Common myeloid progenitor, CD34-positive (primary cell): Measurements from ENCODE around the gene PARN.

Experiments
- CTCF ChIA-PET: fragments of 350-600 bp; sonication (Branson Sonifier 250); formaldehyde crosslinking; loops from one replicate; lab custom pipeline; 2021; ENCODE audit warnings: antibody characterized with exemption; lab: Charles Lee
- POLR2A ChIA-PET: fragments of 350-600 bp; sonication (Branson Sonifier 250); formaldehyde crosslinking; loops from one replicate; lab custom pipeline; 2021; ENCODE audit warnings: antibody characterized with exemption; lab: Charles Lee
- DNase-seq, 3 donors: peaks; one replicate each; pipeline versions ENCODE4 v3.0.0 to v3.0.0-alpha.2; 2013
- H3K27ac ChIP-seq, 2 experiments: 1 replicate in 1 of 2; 2 replicates in 1 of 2; pipeline ENCODE4 v1.7.0; 2013; ENCODE audit warnings: inconsistent platforms in 2 of 2, low read length in 2 of 2, mild to moderate bottlenecking in 2 of 2, low read depth in 1 of 2, moderate library complexity in 1 of 2; ENCODE audit not compliant: severe bottlenecking in 2 of 2, insufficient read depth in 1 of 2, poor library complexity in 1 of 2
- H3K27me3 ChIP-seq, 5 experiments: replicated peaks in 2 of 5; 1 replicate in 3 of 5; 2 replicates in 2 of 5; pipeline versions ENCODE4 v1.6.1 to v1.7.0; 2013; ENCODE audit warnings: low read length in 4 of 5, mild to moderate bottlenecking in 2 of 5, moderate library complexity in 2 of 5, inconsistent platforms in 1 of 5; ENCODE audit not compliant: insufficient read depth in 5 of 5, control insufficient read depth in 4 of 5
- H3K36me3 ChIP-seq, 4 experiments: 1 replicate in 2 of 4; 2 replicates in 2 of 4; pipeline versions ENCODE4 v1.6.1 to v1.7.0; 2013; ENCODE audit warnings: low read length in 3 of 4, control low read depth in 1 of 4, mild to moderate bottlenecking in 1 of 4; ENCODE audit not compliant: control insufficient read depth in 4 of 4, insufficient read depth in 4 of 4
- H3K4me1 ChIP-seq, 4 experiments: 1 replicate in 3 of 4; 2 replicates in 1 of 4; pipeline versions ENCODE4 v1.6.1 to v1.7.1; 2013; ENCODE audit warnings: low read length in 3 of 4, mild to moderate bottlenecking in 3 of 4, control low read depth in 1 of 4, inconsistent platforms in 1 of 4, moderate library complexity in 1 of 4; ENCODE audit not compliant: control insufficient read depth in 4 of 4, insufficient read depth in 4 of 4; ENCODE audit errors: control extremely low read depth in 1 of 4
- H3K4me3 ChIP-seq, 7 experiments: 1 replicate in 4 of 7; 2 replicates in 3 of 7; pipeline versions ENCODE4 v1.5.1 to v1.7.0; 2013; ENCODE audit warnings: mild to moderate bottlenecking in 7 of 7, low read length in 6 of 7, moderate library complexity in 6 of 7, inconsistent platforms in 2 of 7, low read depth in 2 of 7, control low read depth in 1 of 7; ENCODE audit not compliant: insufficient read depth in 4 of 7, control insufficient read depth in 1 of 7; ENCODE audit errors: extremely low read depth in 1 of 7
- H3K9me3 ChIP-seq, 5 experiments: 1 replicate in 4 of 5; 2 replicates in 1 of 5; pipeline versions ENCODE4 v1.6.1 to v1.7.1; 2013; ENCODE audit warnings: low read length in 4 of 5, mild to moderate bottlenecking in 2 of 5, inconsistent platforms in 1 of 5, low read depth in 1 of 5, moderate library complexity in 1 of 5; ENCODE audit not compliant: control insufficient read depth in 4 of 5, insufficient read depth in 2 of 5; ENCODE audit errors: control extremely low read depth in 1 of 5
- WGBS: methylation state at CpG from one replicate; pipeline ENCODE4 v1.1.5; 2013; ENCODE audit not compliant: insufficient coverage; 5-methylcytosine and 5-hydroxymethylcytosine counted together

PARN gene

DNA sequence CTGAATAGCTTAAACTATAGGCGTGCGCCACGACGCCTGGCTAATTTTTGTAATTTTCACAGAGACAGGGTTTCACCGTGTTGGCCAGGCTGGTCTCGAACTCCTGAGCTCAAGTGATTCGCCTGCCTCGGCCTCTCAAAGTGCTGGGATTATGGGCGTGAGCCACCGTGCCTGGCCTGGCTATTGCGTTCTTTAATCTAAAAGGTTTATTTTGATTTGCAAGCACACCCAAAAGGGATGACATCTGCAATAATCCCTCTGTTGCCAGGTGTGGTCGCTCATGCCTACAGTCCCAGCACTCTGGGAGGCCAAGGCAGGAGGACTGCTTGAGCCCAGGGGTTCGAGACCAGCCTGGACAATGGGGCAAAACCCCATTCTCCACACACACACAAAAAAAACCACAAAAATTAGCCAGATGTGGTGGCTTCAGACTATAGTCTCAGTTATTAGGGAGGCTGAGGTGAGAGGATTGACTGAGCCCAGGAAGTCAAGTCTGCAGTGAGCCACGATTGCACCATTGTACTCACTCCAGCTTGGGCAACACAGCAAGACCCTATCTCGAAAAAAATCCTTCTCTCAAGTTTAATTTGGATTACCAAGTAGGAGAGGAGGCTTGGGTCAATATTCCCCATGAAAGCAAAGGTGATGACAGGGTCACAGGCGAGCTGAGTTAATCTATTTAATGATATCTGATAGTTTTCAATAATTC, 144.1 kb downstream of the PARN start:
- DNase-seq, result no peak
- no peaks in the 10 kb centered on the region for H3K27me3 ChIP-seq
- CTCF ChIA-PET, result interaction anchor here (0.7 to 1.5 kb wide), 2 partner anchors 12 to 13 kb away, joined by 4 to 6 read pairs; no protein-coding TSS in a partner anchor
- peaks cover 5 to 21% (median 16%) of the 10 kb centered on the region in 4 experiments for H3K4me1 ChIP-seq
- peak overlapping the region in 1 of 2 experiments; percentile 19 for H3K27ac ChIP-seq
- no peak overlapping the region for H3K4me3 ChIP-seq
- 97% methylated on average over 11 of the region's 16 CpGs for WGBS
- H3K36me3 ChIP-seq, result peaks cover 5 to 19% (median 10%) of the 10 kb centered on the region in 4 experiments
- peaks cover 0 to 2% (median 0%) of the 10 kb centered on the region in 5 experiments for H3K9me3 ChIP-seq
- POLR2A ChIA-PET, result no interaction called here

GRCh38 chr16:14485121-14485551, 144.9 kb downstream of the PARN start:
- ChIA-PET POLR2A (no interaction called here), CTCF (interaction anchor here (0.6 to 1.5 kb wide), 2 partner anchors 12 to 17 kb away, joined by 3 to 6 read pairs; no protein-coding TSS in a partner anchor)
- WGBS, result 100% methylated on average over 1 of the region's 2 CpGs
- Histone ChIP-seq H3K9me3 (peaks cover 0 to 6% (median 3%) of the 10 kb centered on the region in 5 experiments), H3K27ac (no peak overlapping the region), H3K4me3 (no peak overlapping the region), H3K36me3 (peaks cover 6 to 24% (median 16%) of the 10 kb centered on the region in 4 experiments), H3K27me3 (no peaks in the 10 kb centered on the region), H3K4me1 (peaks cover 5 to 21% (median 16%) of the 10 kb centered on the region in 4 experiments)
- no peak for DNase-seq

DNA sequence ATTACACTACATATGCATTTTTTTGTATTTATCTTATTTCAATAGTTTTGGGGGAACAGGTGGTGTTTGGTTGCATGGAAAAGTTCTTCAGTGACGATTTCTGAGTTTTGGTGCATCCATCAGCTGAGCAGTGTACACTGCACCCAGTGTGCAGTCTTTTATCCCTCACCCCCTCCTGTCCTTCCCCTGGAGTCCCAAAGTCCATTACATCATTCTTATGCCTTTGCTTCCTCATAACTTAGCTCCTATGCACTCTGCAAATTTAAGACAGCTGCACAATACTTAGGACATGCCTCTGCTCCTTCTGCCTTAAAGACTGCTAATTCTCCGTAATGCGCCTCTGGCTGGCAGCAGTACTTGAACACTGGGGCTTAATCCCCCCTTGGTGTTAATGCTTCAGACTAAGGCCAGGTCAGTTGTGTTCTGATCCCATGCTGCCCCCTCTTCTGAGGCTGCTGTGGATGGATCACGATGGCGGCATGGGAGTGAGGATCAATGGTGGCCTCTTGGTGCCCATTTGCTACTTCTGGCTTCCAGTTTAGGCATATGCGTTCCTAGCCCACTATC, 146.2 kb downstream of the PARN start:
- Histone ChIP-seq H3K27me3 (no peaks in the 10 kb centered on the region), H3K9me3 (peaks cover 2 to 13% (median 4%) of the 10 kb centered on the region in 5 experiments), H3K4me3 (no peak overlapping the region), H3K27ac (no peak overlapping the region), H3K4me1 (peaks cover 5 to 21% (median 16%) of the 10 kb centered on the region in 4 experiments), H3K36me3 (peaks cover 10 to 34% (median 22%) of the 10 kb centered on the region in 4 experiments)
- CTCF ChIA-PET, result no interaction called here
- POLR2A ChIA-PET, result no interaction called here
- 100% methylated on average over 2 of the region's 6 CpGs for WGBS
- no peak for DNase-seq

DNA sequence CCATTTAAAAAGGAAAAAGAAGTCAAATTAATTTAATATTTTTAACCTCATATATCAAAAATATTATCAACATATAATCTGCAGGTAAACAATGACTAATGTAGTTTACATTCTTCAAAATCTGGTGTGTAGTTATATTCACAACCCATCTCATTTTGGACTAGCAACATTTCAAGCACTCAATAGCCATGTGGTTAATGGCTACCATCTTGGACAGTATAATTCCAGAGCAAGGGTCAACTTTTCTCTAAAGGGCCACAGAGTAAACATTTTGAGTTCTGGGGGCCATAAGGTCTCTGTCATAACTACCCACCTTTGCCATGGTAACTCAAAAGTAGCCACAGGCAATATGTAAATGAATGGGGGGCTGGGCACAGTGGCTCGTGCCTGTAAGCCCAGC, 153.9 kb downstream of the PARN start:
- no CpG with 5 or more reads among the region's 1 CpG for WGBS
- peaks cover 1 to 21% (median 6%) of the 10 kb centered on the region in 5 experiments for H3K9me3 ChIP-seq
- no peak for DNase-seq
- no peaks in the 10 kb centered on the region for H3K4me1 ChIP-seq
- no peak overlapping the region for H3K4me3 ChIP-seq
- POLR2A ChIA-PET, result no interaction called here
- CTCF ChIA-PET, result no interaction called here
- no peak overlapping the region for H3K27ac ChIP-seq
- peaks cover 5 to 30% (median 14%) of the 10 kb centered on the region in 4 experiments for H3K36me3 ChIP-seq
- no peaks in the 10 kb centered on the region for H3K27me3 ChIP-seq

DNA sequence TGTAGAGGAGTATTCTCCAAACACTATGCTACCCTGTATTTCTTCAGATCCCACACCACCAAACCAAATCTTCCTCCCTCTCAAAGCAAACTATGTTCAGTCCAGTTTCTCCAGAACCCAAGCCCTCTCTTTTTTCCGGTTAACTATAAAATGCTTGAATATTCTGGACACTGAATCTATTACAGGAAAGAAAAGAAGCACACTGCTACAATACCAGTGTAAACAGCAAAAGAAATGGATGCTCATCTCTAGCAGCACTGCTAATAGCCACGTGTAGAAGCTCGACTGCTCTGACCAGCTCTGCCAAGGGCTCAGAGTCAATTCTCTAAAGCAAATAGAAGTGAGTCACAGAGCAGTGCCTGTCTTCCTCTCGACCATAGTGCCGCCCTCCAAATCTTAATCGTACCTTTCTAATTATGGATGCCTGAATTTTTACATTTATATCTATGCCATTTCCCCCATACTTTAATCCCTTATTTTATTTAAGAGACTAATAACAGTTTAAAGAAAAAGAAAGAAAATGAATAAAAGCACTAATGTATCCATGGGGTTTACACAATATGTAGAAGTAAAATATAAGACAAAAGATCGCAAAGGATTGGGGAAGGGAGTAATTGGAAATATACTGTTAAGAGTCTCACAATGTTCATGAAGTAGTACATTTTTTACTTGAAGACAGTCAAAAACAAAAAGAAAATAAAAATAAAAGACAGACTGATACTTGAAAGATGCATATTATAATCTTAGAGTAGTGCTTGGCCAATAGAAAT, 154.5 kb downstream of the PARN start:
- no peak overlapping the region for H3K4me3 ChIP-seq
- H3K27me3 ChIP-seq, result no peaks in the 10 kb centered on the region
- H3K36me3 ChIP-seq, result peaks cover 5 to 24% (median 13%) of the 10 kb centered on the region in 4 experiments
- WGBS, result 93% methylated on average over 4 of the region's 7 CpGs
- ChIA-PET CTCF (no interaction called here), POLR2A (no interaction called here)
- H3K27ac ChIP-seq, result no peak overlapping the region
- H3K4me1 ChIP-seq, result no peaks in the 10 kb centered on the region
- H3K9me3 ChIP-seq, result peaks cover 0 to 19% (median 6%) of the 10 kb centered on the region in 5 experiments
- no peak for DNase-seq

- Histone ChIP-seq H3K4me3 (no peak overlapping the region), H3K36me3 (peaks cover 0 to 5% (median 2%) of the 10 kb centered on the region in 4 experiments), H3K27me3 (no peaks in the 10 kb centered on the region), H3K27ac (no peak overlapping the region), H3K4me1 (no peaks in the 10 kb centered on the region), H3K9me3 (peaks cover 0 to 5% (median 0%) of the 10 kb centered on the region in 5 experiments)
- no peak for DNase-seq
- POLR2A ChIA-PET, result no interaction called here
- WGBS, result 100% methylated on average over 5 of the region's 5 CpGs
- CTCF ChIA-PET, result interaction anchor here (0.9 to 1.6 kb wide), 2 partner anchors 12 to 13 kb away, joined by 4 to 6 read pairs; no protein-coding TSS in a partner anchor
Observed at GRCh38 chr16:14473488-14473887, 156.6 kb downstream of the PARN start.
